Middle frontal gyrus (tissue), 1 donor: ENCODE data around the gene STXBP5L.
"Not testable (repeated sequence)": the region's sequence is repeated elsewhere in the genome, so short reads cannot be mapped to it uniquely, and the experiment has no call there.

Experiments used
- DNase-seq: peaks from one replicate; pipeline ENCODE4 v3.0.0-alpha.2; 2015; ENCODE audit warnings: low spot score; ENCODE audit errors: extremely low spot score

The STXBP5L gene

GRCh38 chr3:121230194-121230593 is 322.2 kb downstream of the STXBP5L start:
- DNase-seq = not testable (repeated sequence)

- no peak for DNase-seq
These were observed 323.9 kb downstream of the STXBP5L start for GRCh38 chr3:121231872-121232271.

DNA sequence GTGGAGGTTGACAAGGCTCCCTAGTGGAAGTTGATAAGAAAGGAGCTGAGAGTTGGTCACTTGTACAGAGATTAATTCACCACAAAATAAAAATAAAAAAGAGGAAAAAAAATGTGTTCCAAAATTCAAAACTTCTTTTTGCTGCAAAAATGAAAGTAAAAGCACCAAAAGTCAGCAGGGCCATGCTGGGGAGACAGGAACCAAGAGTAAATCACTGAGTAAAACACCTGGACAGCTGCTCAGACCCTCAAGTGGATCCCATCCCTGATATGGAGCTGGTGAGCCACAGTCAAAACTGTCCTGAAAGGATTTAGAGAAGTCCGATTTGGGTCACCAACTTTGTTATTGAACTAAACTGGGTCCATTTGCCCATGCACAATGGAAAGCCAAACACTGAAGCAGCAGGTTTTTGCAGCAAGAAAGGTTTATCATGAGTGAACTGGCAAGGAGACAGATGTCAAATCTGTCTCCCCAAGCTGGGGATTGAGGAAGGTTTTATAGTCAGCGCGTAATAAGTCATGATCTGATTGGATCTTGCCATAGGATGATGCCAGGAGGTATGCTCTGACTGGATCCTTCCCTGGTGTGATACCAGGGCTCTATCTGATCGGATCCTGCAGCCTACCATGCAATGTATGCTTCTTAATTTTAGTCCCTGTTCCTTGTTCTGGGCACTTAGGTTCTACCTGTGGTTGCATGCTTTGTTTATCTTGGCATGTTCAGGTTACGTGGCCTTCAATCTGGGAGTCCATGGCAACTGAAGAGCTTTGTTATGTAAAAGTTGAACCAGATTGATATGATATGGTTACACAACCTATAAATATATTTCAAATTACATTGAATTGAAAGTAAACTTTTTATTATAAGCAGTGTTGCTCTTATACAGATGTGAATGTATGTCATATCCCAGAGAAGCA is 324.6 kb downstream of the STXBP5L start:
- no peak for DNase-seq

GRCh38 chr3:121243208-121243607 is 335.2 kb downstream of the STXBP5L start:
- no peak for DNase-seq

DNA sequence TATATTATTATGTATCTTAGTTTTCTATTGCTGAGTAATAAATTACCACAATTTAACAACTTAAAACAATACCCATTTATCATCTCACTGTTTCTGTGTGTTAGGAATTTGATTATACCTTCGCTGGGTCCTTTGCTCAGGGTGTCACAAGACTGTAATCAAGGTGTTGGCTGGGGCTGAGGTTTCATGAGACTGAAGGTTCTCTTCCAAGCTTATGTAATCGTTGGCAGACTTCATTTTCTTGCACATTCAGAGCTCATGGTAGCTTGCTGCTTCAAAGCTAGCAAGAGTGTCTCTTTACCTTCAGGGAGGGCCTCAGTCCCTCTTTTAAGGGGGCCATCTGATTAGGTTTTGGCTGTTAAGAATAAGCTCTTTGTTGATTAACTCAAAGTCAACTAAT is 344.7 kb downstream of the STXBP5L start:
- no peak for DNase-seq

- DNase-seq = no peak
These were observed 361.4 kb downstream of the STXBP5L start for GRCh38 chr3:121269389-121269788.

- no peak for DNase-seq
These were observed 366.4 kb downstream of the STXBP5L start for GRCh38 chr3:121274411-121274810.

DNA sequence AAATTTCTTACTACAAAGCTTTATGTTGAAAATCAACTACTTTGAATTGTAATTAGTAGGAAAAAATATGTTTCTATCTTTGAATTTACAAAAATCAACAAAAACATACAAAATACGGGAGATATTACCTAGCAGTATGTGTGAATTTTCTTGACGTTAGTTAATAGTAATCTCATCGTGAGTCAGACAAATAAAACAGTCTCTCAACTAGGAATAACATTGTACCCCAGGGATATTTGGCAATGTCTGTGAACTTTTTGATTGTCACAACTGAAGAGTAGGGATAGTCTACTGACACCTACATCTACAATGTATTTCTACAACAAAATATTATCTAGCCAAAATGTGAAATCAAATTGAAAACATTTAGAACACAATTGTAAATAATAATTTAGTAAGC is 387.4 kb downstream of the STXBP5L start:
- DNase-seq = no peak

DNA sequence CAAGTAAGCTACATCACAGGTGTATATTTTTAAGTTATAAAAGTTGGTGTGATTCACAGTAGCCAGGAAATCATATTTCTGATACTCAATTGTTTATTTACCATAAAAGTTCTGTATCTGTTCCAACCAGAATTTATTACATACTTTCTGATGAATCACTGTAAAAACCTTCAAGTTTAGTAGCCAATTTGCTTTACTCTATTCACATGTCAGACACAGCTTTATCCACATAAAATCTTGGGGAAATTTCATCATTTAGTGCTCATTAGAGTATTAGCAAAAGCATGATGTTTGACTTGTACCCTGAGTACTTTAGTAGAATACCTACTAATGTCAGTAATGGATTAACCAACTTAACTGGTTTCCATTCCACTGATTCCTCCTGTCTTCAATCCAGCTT is 388.0 kb downstream of the STXBP5L start:
- no peak for DNase-seq

GRCh38 chr3:121324320-121324719 is 416.3 kb downstream of the STXBP5L start:
- no peak for DNase-seq

- peak; percentile 17 for DNase-seq
These were observed 422.1 kb downstream of the STXBP5L start for GRCh38 chr3:121330118-121330517.

- DNase-seq = no peak
These were observed 422.6 kb downstream of the STXBP5L start for GRCh38 chr3:121330634-121331033.

GRCh38 chr3:121355960-121356359 is 448.0 kb downstream of the STXBP5L start:
- DNase-seq = not testable (repeated sequence)

GRCh38 chr3:121362035-121362734 is 454.2 kb downstream of the STXBP5L start:
- DNase-seq = no peak

DNA sequence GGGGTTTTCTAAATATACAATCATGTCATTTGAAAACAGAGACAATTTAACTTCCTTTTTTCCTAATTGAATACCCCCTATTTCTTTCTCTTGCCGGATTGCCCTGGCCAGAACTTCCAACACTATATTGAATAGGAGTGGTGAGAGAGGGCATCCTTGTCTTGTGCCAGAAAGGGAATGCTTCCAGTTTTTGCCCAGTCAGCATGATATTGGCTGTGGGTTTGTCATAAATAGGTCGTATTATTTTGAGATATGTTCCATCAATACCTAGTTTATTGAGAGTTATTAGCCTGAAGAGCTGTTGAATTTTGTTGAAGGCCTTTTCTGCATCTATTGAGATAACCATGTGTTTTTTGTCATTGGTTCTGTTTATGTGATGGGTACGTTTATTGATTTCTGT is 480.3 kb downstream of the STXBP5L start:
- not testable (repeated sequence) for DNase-seq

DNA sequence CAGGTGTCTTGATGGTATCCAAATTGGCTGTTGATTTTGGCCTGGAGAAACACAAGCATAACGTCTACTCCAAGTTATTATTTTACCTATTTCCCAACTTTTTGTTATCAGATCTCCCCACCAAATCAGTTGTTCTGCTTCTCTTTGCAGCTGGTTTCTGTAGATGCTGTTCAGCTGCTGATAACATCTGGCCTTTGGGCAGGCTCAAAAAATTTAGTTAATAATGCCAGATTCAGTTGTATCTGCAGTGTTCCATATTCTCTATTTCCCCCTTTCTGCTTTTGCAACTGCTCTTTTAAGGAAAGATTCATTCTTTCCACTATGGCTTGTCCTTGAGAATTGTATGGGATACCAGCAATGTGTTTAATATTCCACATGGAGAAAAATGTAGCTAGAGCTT is 488.0 kb downstream of the STXBP5L start:
- not testable (repeated sequence) for DNase-seq

DNA sequence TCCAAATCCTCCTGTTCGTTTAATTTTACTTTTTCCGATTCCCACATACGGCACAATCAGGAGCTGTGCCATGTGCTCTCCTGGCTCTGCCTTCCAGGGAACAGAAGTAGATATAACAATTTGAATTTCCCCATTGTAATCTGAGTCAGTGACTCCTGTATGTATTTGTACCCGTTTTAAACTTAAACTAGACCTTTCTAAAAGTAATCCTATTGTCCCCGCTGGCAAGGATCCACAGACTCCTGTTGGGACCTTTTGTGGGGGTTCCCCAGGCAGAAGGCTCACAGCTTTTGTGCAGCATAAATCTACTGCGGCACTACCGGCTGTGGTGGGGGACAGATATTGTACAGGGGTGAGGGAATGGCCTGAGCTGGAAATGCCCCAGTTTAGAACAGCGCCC is 490.0 kb downstream of the STXBP5L start:
- not testable (repeated sequence) for DNase-seq

DNA sequence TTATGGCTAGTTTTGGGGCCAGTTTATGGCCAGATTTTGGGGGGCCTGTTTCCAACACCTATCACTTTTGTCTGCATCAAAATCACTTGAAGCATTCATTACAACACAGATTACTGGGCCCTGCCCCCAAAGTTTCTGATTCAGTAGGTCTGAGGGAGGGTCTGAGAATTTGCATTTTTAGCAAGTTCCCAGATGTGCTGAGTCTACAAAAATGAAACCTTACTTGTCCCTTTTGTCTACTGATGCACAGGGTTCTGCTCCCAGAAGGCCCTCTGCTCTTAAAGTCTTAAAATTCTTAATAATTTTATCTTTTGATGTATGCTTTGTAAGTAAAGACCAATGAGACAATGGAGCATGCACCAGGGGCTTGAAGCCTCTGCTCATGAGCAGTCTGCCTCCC is 491.8 kb downstream of the STXBP5L start:
- DNase-seq = no peak

GRCh38 chr3:121405631-121406030 is 497.6 kb downstream of the STXBP5L start:
- DNase-seq = no peak

GRCh38 chr3:121411523-121411922 is 503.5 kb downstream of the STXBP5L start:
- DNase-seq = no peak

DNA sequence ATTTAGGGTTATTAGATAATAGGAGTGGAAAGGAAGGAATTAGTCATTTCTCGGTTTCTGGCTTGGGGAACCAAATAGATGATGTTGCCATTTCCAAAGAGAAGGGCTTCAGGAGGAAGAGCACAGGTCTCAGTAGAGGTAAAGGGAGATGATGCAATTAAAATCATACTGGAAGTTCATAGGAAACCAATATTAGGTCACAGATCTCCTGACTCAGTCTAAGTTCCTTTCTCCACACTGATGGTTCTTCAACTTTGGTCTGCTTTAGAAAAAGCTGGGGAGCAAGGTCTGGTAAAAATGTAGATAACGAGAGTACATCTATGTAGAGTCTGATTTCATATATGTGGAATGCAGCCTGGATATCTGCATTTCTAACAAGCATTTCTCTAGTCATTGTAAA is 506.9 kb downstream of the STXBP5L start:
- no peak for DNase-seq

- DNase-seq = no peak
These were observed 510.2 kb downstream of the STXBP5L start for GRCh38 chr3:121418182-121418581.

- DNase-seq = no peak
These were observed 516.5 kb downstream of the STXBP5L start for GRCh38 chr3:121424549-121424948.
